Activated T-helper 2 cell treated with anti-CD3 and anti-CD28 coated beads, Interferon-gamma antibody, Interleukin-2, Interleukin-4, amounts not matched to agents 10 μg/mL and 5 μg/mL and 100 μg/mL, durations not matched to agents 14 hours and 24 hours and 36 hours (primary cell): ENCODE data around the gene LNX2. TPM values are rescaled to one million over a fixed set of nuclear protein-coding genes. Genes with fewer than 3 reads are reported as not detected.

Experiments
- DNase-seq: peaks from one replicate; pipeline ENCODE4 v3.0.0; 2021; ENCODE audit warnings: low spot score
- H3K27ac Mint-ChIP-seq: one replicate; pipeline ENCODE4 v1.8.0; 2021; ENCODE audit warnings: mixed read lengths
- H3K27me3 Mint-ChIP-seq: one replicate; pipeline ENCODE4 v1.8.0; 2021; ENCODE audit warnings: low read depth, mixed read lengths
- H3K36me3 Mint-ChIP-seq: one replicate; pipeline ENCODE4 v1.8.0; 2021; ENCODE audit warnings: low read depth, mixed read lengths
- H3K4me1 Mint-ChIP-seq: one replicate; pipeline ENCODE4 v1.8.0; 2021; ENCODE audit warnings: low read depth, mixed read lengths
- H3K4me3 Mint-ChIP-seq: one replicate; pipeline ENCODE4 v1.8.0; 2021; ENCODE audit warnings: low read depth, mild to moderate bottlenecking, moderate library complexity, mixed read lengths
- H3K9me3 Mint-ChIP-seq: one replicate; pipeline ENCODE4 v1.8.0; 2021; ENCODE audit warnings: mixed read lengths
- intact Hi-C: fragments of 100-400 bp; cut with micrococcal nuclease; formaldehyde crosslinking; loops from one replicate; pipeline ENCODE4 v1.15.1; 2023
- total RNA-seq: library from RNA; stranded (reverse); gene quantifications from 2 replicates; pipeline ENCODE4 v1.2.3, GENCODE V29; 2022

Gene LNX2
- total RNA-seq, 1 donor from 2014 or later, result 5.2 TPM

DNA sequence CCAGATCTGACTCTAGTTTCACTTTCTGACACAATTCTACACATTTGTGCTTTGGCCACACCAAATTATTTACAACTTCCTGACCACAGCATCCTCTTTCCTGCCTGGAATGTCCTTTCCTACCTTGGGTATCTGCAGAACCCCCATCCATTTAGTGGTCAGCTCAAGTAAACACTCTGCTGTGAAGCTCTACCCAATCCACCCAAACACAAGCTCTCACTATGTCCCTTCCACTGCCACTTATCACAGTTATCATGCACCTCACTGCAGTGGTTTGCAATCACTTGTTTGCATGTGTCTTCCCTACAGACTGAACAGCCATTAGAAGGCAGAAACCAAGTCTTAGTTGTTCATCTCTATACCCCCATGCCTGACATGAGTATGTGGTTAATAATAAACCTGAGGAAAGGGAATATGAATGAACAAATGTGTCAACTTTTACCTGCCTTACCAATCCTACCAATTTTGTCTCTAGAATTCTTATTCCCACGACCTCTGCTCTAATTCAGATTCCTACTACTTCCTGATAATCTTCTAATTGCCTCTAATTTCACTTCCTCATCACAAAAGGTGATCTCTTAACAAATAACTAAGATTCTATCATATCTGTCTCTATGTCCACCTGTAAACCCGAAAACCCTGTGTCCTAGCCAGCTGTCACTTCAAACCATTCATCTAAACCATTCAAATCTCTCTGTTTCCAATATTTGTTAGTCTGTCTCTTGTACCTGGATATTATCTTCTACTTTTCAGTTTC, 25.1 kb downstream of the LNX2 start:
- intact Hi-C loops, result no loop called here
- Mint-ChIP-seq H3K27ac (no peak overlapping the region), H3K4me1 (peaks cover 4% of the 10 kb centered on the region)

DNA sequence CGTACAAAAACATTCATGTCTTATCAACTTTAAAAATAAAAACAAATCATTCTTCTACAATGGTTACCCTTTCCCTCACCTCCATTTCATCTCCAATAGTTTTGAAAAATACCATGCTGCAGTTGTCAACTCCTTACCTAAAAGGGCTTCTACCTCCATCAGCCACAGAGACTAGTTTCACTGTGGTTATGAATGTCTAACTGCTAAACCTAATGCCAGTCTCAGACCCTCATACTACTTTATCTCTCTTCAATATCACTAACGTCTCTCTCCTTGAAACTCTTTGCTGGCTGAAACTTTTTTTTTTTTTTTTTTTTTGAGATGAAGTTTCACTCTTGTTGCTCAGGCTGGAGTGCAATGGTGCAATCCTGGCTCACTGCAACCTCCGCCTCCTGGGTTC, 27.1 kb downstream of the LNX2 start:
- intact Hi-C loops, result no loop called here
- H3K9me3 Mint-ChIP-seq, result no peaks in the 10 kb centered on the region
- H3K36me3 Mint-ChIP-seq, result no peaks in the 10 kb centered on the region
- no peak for DNase-seq
- H3K4me3 Mint-ChIP-seq, result no peak overlapping the region
- no peaks in the 10 kb centered on the region for H3K4me1 Mint-ChIP-seq
- no peaks in the 10 kb centered on the region for H3K27me3 Mint-ChIP-seq
- no peak overlapping the region for H3K27ac Mint-ChIP-seq

More for the DNA sequence above, 25.1 kb downstream of the LNX2 start:
- DNase-seq, result no peak
- H3K9me3 Mint-ChIP-seq, result no peaks in the 10 kb centered on the region
- H3K27me3 Mint-ChIP-seq, result no peaks in the 10 kb centered on the region
- no peak overlapping the region for H3K4me3 Mint-ChIP-seq
- H3K36me3 Mint-ChIP-seq, result no peaks in the 10 kb centered on the region

DNA sequence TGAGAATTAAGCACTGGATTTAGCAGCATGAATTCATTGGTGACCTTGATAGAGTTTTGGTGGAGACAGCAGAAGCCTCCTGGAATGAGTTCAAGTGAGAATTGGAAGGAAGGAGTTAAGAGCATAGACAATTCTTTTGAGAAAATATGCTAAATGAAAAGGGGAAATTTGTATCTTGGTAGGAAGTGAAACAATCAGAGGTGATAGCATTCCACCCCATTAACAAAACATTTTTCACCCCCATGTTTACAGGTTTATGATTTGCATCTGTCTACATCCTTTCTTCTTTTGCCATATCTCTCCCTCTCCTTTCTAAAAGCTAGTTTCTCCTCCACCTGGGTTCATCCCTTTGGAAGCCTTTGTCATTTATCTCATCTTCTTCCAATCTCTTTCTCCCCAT, 27.5 kb downstream of the LNX2 start:
- intact Hi-C loops, result no loop called here
- Mint-ChIP-seq H3K4me1 (no peaks in the 10 kb centered on the region), H3K27ac (no peak overlapping the region), H3K9me3 (no peaks in the 10 kb centered on the region), H3K4me3 (no peak overlapping the region), H3K27me3 (no peaks in the 10 kb centered on the region), H3K36me3 (no peaks in the 10 kb centered on the region)
- DNase-seq, result no peak

DNA sequence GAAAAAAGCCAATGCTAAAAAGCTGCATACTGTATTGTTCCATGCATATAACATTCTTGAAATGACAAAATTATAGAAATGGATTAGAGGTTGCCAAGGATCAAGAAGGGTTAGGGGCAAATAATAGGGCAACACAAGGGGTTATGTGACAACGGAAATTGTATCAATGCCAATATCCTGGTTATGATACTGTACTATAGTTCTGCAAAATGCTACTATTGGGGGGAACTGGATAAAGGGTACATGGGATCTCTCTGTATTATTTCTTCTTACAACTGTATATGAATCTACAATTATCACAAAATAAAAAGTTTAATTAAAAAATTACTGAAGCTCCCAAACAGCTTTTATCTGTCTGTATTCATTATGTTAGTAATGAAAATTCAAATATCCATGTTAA, 31.9 kb downstream of the LNX2 start:
- H3K4me3 Mint-ChIP-seq, result no peak overlapping the region
- no peaks in the 10 kb centered on the region for H3K27me3 Mint-ChIP-seq
- intact Hi-C loops, result no loop called here
- H3K9me3 Mint-ChIP-seq, result no peaks in the 10 kb centered on the region
- H3K36me3 Mint-ChIP-seq, result no peaks in the 10 kb centered on the region
- H3K4me1 Mint-ChIP-seq, result peaks cover 17% of the 10 kb centered on the region
- H3K27ac Mint-ChIP-seq, result no peak overlapping the region
- no peak for DNase-seq

DNA sequence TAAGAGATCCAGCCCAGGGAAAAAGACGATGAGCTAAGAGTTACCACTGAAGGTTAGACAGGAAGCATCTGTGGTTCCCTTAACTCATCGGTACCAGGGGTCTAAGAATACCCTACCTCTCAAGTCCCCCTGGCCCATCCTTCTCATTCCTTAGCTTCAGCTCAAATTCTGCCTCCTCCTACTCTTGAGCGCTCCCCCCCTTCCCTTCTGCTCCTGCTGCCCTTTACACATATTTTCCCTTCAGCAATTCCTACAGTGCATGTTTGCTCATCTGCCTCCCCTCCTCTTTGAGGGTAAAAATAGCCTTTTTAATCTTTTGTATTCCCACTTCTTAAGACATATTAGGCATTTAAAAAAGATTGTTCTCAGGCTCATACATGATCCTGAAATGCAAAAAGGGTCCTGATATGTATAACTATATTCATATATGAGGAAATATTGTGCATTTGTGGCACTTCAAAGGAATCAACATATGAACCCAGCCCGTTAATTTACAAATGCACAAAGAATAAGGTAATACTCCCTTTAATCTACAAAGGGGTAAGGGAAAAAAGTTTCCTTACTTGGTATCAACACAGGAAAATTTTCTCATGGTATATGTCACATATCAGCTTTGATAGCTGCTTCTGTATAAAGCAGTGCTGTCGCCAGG, 33.1 kb downstream of the LNX2 start:
- no peaks in the 10 kb centered on the region for H3K36me3 Mint-ChIP-seq
- H3K27ac Mint-ChIP-seq, result no peak overlapping the region
- H3K9me3 Mint-ChIP-seq, result no peaks in the 10 kb centered on the region
- intact Hi-C loops, result no loop called here
- H3K4me1 Mint-ChIP-seq, result peaks cover 18% of the 10 kb centered on the region
- H3K4me3 Mint-ChIP-seq, result no peak overlapping the region
- DNase-seq, result no peak
- H3K27me3 Mint-ChIP-seq, result no peaks in the 10 kb centered on the region

DNA sequence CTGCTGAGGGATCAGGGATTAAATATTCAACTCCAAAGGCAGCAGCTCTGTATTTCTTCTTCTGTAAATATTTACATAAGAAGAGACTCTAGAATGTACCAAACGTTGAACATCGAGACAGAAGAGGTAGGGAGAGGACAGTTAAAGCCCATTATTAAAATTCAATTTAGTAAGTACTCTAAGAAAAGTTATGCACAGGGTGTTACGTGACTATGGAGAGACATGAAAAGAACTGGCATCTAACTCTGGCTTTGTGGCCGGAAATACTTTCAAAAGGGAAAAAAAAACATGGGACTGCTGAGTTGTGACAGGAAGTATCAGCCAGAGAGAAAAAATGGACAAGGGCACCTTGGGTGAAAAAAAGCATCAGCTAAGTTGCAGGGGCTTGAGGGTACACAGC, 36.7 kb downstream of the LNX2 start:
- no peaks in the 10 kb centered on the region for H3K9me3 Mint-ChIP-seq
- peaks cover 9% of the 10 kb centered on the region for H3K36me3 Mint-ChIP-seq
- no peak overlapping the region for H3K27ac Mint-ChIP-seq
- H3K27me3 Mint-ChIP-seq, result no peaks in the 10 kb centered on the region
- DNase-seq, result no peak
- intact Hi-C loops, result no loop called here
- no peak overlapping the region for H3K4me3 Mint-ChIP-seq
- H3K4me1 Mint-ChIP-seq, result peaks cover 18% of the 10 kb centered on the region

DNA sequence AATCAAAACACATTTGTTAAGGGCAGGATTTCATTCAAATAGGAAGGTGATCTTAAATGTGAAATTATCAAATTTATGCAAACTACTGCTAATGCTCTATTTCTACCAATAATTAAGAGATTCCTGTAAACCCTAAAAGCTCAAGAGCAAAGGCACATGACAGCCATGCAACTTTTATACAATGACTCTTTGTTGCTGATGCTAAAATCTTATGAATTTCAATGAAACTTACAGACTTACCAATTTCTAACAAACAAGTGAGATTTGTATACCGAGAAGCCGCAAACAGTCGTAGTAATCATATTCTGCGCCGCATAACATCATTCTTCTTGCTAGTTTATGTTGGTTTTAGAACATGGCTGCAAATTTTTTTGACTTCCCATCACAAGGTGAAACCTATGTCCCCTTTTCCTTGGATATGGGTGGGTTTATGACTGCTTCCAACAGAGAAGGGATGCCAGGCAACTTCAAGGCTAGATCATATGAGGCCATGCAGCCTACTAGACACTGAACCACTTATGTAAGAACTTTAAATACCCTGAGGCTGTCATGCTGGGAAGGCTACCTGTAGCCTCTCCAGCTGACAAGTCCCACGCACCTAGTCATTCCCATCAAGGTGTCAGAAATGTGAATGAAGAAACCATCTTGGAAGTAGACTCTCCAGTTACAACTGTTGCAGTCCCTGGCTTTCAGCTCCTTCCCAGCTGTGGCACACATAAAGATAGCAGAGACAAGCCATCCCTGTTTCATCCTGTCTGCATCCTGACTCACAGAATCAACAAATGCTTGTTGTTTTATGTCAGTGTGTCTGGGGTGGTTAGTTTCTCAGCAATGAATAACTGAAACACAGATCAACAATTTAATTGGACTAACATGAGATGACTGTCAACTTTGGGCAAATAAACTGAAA, 42.0 kb downstream of the LNX2 start:
- Mint-ChIP-seq H3K36me3 (peaks cover 34% of the 10 kb centered on the region), H3K27me3 (no peaks in the 10 kb centered on the region), H3K27ac (no peak overlapping the region), H3K9me3 (no peaks in the 10 kb centered on the region), H3K4me1 (peaks cover 8% of the 10 kb centered on the region), H3K4me3 (no peak overlapping the region)
- no peak for DNase-seq
- intact Hi-C loops, result no loop called here

- Mint-ChIP-seq H3K27ac (no peak overlapping the region), H3K4me1 (peaks cover 18% of the 10 kb centered on the region), H3K36me3 (peaks cover 27% of the 10 kb centered on the region), H3K27me3 (no peaks in the 10 kb centered on the region), H3K4me3 (no peak overlapping the region), H3K9me3 (no peaks in the 10 kb centered on the region)
- no peak for DNase-seq
- intact Hi-C loops, result no loop called here
Observed at GRCh38 chr13:27574661-27575060, 45.7 kb downstream of the LNX2 start.

DNA sequence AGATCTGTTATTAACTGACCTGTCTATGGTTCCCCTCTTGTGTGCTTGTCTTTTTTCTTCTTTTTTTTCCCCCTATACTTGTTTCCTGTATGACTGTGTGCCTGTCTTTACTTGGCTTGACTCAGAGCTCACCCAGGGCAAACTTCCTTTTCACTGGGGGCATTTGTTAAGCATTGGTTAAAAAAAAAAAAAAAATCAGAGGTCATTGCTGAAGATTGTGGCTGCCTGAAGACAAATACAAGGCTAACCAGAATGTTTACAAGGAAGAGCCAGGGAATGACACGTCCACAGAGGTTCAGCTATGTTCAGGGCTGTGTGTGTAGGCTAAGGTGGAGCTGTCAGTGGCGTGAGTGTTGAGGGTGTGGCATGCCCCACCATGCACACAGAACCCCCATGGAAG, 47.1 kb downstream of the LNX2 start:
- H3K27ac Mint-ChIP-seq, result no peak overlapping the region
- no peak overlapping the region for H3K4me3 Mint-ChIP-seq
- H3K36me3 Mint-ChIP-seq, result peaks cover 30% of the 10 kb centered on the region
- H3K27me3 Mint-ChIP-seq, result no peaks in the 10 kb centered on the region
- no peak for DNase-seq
- H3K9me3 Mint-ChIP-seq, result no peaks in the 10 kb centered on the region
- H3K4me1 Mint-ChIP-seq, result peaks cover 18% of the 10 kb centered on the region
- intact Hi-C loops, result no loop called here

GRCh38 chr13:27572234-27572901, 48.0 kb downstream of the LNX2 start:
- H3K4me3 Mint-ChIP-seq, result no peak overlapping the region
- peaks cover 26% of the 10 kb centered on the region for H3K36me3 Mint-ChIP-seq
- H3K4me1 Mint-ChIP-seq, result peaks cover 16% of the 10 kb centered on the region
- H3K27ac Mint-ChIP-seq, result no peak overlapping the region
- H3K9me3 Mint-ChIP-seq, result no peaks in the 10 kb centered on the region
- no peaks in the 10 kb centered on the region for H3K27me3 Mint-ChIP-seq
- intact Hi-C loops, result no loop called here
- no peak for DNase-seq

- H3K27me3 Mint-ChIP-seq, result no peaks in the 10 kb centered on the region
- H3K4me3 Mint-ChIP-seq, result no peak overlapping the region
- no peak for DNase-seq
- H3K36me3 Mint-ChIP-seq, result peaks cover 20% of the 10 kb centered on the region
- H3K27ac Mint-ChIP-seq, result no peak overlapping the region
- intact Hi-C loops, result no loop called here
- no peaks in the 10 kb centered on the region for H3K9me3 Mint-ChIP-seq
- peaks cover 16% of the 10 kb centered on the region for H3K4me1 Mint-ChIP-seq
Observed at GRCh38 chr13:27570906-27571305, 49.4 kb downstream of the LNX2 start.

GRCh38 chr13:27569405-27569804, 50.9 kb downstream of the LNX2 start:
- Mint-ChIP-seq H3K27ac (no peak overlapping the region), H3K9me3 (no peaks in the 10 kb centered on the region), H3K4me1 (peaks cover 13% of the 10 kb centered on the region), H3K27me3 (no peaks in the 10 kb centered on the region), H3K36me3 (peaks cover 12% of the 10 kb centered on the region), H3K4me3 (no peak overlapping the region)
- no peak for DNase-seq
- intact Hi-C loops, result no loop called here
